Measurements from ENCODE around the gene LRRC26.

The LRRC26 gene

GRCh38 chr9:137180491-137180890, 10.6 kb upstream of the LRRC26 start:
- TF ChIP-seq CTCF (conservative IDR thresholded peaks at IDR 0.05; ENCODE audit: low read depth, low read length): no peak
- no peak overlapping the region for H3K4me3 ChIP-seq (ENCODE audit: low read length)
- no peak for DNase-seq (ENCODE audit: low read depth)

GRCh38 chr9:137179761-137180160, 9.9 kb upstream of the LRRC26 start:
- DNase-seq (ENCODE audit: low read depth): no peak
- TF ChIP-seq CTCF (conservative IDR thresholded peaks at IDR 0.05; ENCODE audit: low read depth, low read length): no peak
- no peak overlapping the region for H3K4me3 ChIP-seq (ENCODE audit: low read length)

- H3K4me3 ChIP-seq (ENCODE audit: low read length): no peak overlapping the region
- TF ChIP-seq CTCF (conservative IDR thresholded peaks at IDR 0.05; ENCODE audit: low read depth, low read length): no peak
- DNase-seq (ENCODE audit: low read depth): no peak
These were observed 9.2 kb upstream of the LRRC26 start for GRCh38 chr9:137178939-137179630.

- TF ChIP-seq CTCF (conservative IDR thresholded peaks at IDR 0.05; ENCODE audit: low read depth, low read length): no peak
- DNase-seq (ENCODE audit: low read depth): no peak
- no peak overlapping the region for H3K4me3 ChIP-seq (ENCODE audit: low read length)
These were observed 8.5 kb upstream of the LRRC26 start for GRCh38 chr9:137178201-137178938.

- TF ChIP-seq CTCF (conservative IDR thresholded peaks at IDR 0.05; ENCODE audit: low read depth, low read length): peak; percentile 76
- no peak for DNase-seq (ENCODE audit: low read depth)
- H3K4me3 ChIP-seq (ENCODE audit: low read length): no peak overlapping the region
These were observed 6.7 kb upstream of the LRRC26 start for GRCh38 chr9:137176302-137177182.

GRCh38 chr9:137175345-137175961, 5.6 kb upstream of the LRRC26 start:
- peak; percentile 39 for TF ChIP-seq CTCF (conservative IDR thresholded peaks at IDR 0.05; ENCODE audit: low read depth, low read length)
- no peak for DNase-seq (ENCODE audit: low read depth)
- H3K4me3 ChIP-seq (ENCODE audit: low read length): no peak overlapping the region

Measured in retinal pigment epithelial cell (primary cell).